NCI-H345 treated with DMSO at 0.1 percent for 48 hours (cell line): ENCODE data around the gene FRMD4A.
"Not testable (repeated sequence)": the region's sequence is repeated elsewhere in the genome, so short reads cannot be mapped to it uniquely, and the experiment has no call there.

Experiments used
- DNase-seq: peaks from one replicate; lab custom pipeline; 2025; ENCODE audit not compliant: unreplicated experiment; lab: John Stamatoyannopoulos, UW

The FRMD4A gene

GRCh38 chr10:14158575-14158974, 172.1 kb downstream of the FRMD4A start:
- DNase-seq = no peak

DNA sequence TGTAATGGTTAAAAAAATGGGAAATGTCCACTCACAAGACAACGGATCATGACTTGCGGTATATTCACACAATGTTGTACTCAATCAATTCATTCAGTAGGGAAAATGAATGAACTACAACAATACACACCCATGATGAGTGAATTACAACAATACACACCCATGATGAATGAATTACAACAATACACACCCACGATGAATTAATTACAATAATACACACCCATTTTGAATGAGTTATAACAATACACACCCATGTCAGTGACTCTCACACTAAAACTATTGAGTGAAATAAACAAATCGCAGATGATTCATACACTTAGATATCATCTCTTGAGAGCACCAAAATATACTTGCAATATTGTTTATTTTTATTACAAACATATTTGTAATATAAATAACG, 174.6 kb downstream of the FRMD4A start:
- no peak for DNase-seq

- DNase-seq = no peak
These were observed 177.1 kb downstream of the FRMD4A start for GRCh38 chr10:14153570-14154055.

DNA sequence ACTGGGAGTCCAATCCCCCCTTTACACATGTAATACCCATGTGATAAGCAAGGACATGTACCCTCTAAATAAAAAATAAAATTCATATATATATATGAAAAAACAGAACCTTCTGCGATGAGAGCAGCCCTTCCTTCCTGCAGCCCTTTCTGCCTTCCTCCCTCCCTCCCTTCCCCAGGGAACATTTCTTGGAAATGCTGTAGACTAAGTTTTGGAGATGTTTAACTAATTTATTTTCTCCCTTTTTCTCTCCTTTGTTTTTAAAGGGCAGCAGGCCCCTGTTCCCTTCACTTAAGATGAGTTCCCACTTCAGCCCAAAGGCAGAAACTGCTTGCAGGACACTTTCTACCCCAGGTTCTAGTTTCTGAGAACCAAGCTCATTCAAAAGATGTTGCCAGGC, 179.2 kb downstream of the FRMD4A start:
- DNase-seq = no peak

- DNase-seq = no peak
These were observed 180.2 kb downstream of the FRMD4A start for GRCh38 chr10:14150526-14150925.

DNA sequence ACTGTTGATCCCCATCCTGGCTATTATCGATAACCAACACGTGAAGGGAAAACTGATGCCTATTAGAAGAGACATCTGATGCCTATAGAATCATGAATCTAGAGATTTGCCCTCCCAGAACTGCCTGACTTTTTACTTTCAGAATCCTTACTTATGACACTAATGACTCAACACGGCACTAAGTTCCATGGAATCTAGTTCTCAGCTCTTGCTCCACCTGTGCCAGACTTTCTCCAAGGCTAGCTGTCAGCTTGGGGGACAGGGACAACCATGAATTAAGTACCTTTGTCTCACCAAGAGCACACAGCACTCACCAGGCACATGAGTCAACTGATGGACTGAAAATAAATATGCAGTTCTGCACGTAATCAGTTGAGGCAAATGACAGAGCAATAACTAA, 184.2 kb downstream of the FRMD4A start:
- DNase-seq = no peak

DNA sequence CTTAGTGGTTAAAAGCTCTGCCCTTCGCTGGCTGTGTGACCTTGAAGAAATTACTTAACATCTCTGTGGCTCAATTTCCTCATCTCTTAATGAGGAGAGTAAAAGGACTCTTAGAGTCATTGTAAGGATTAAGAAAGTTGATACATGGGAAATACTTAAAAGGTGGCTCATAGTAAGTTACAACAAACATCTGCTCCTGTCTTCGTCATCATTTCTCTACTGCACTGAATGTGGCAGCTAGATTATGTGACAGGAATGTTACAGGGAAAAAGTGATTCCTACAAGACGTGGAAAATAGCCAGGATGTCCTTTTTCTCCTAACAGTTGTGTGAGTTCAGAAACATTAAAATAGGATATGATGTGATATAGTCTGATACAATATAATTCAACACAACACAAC, 184.7 kb downstream of the FRMD4A start:
- no peak for DNase-seq

- no peak for DNase-seq
These were observed 186.3 kb downstream of the FRMD4A start for GRCh38 chr10:14144451-14144850.

DNA sequence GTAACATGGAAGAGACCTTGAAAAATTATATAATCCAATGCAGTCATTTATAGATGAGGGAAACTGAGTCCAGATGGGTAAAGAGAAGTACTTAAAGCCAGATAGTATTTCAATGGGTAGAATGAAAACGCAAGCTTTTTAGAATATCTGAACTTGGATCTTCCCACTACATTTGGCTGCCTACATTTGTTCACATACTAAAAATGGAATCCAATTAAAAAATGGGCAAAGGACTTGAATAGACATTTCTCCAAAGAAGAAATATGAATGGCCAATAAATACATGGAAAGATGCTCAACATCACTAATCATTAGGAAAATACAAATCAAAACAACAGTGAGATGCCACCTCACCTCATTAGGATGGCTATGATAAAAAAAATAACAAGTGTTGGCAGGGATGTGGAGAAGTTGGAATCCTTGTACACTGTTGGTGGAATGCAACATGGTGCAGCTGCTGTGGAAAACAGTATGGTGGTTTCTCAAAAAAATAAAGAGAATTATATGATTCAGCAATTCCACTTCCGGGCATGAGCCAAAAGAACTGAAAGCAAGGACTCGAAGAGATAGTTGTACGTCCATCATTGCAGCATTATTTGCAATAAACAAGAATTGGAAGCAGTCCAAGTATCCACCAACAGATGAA, 188.0 kb downstream of the FRMD4A start:
- DNase-seq = no peak

DNA sequence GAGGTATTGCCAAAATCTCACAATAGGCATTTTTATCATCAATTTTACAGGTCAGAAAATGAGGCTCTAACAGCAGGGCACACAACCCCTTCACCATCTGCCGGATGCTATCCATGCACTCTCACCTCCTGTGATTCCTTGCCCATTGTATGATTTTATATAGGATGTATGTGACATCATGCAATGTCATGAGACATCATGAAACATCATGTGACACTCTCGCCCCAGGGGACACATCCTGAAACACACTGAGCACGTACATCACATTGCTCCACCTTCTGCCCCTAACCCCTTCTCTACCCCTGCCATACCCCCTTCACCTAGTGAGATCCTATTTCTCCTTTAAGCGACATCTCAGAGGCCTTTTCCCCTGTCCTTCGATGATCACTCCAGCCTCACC, 189.4 kb downstream of the FRMD4A start:
- DNase-seq = no peak

GRCh38 chr10:14137391-14137790, 193.3 kb downstream of the FRMD4A start:
- DNase-seq = no peak

- not testable (repeated sequence) for DNase-seq
These were observed 195.5 kb downstream of the FRMD4A start for GRCh38 chr10:14135196-14135595.

GRCh38 chr10:14134275-14134674, 196.4 kb downstream of the FRMD4A start:
- no peak for DNase-seq

GRCh38 chr10:14131261-14131960, 199.3 kb downstream of the FRMD4A start:
- DNase-seq = no peak

- DNase-seq = no peak
These were observed 201.0 kb downstream of the FRMD4A start for GRCh38 chr10:14129770-14130169.

DNA sequence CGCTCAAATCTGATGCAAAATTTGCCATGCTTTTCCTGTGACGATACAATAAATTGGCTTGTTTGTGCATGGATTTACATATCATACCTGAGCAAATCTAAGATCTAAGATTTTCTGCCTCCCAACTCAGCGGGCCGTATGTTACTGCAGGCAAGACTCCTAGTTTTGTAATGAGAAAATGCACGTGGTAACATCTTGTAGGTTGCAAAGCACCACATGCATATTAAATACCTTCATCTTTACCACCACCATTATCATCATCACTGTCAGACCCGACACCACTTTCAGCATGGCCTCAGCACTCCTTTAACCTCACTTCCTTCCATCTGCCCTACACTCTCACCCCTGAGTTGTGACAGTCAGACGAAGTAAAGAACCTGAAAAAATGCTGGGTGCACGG, 202.2 kb downstream of the FRMD4A start:
- DNase-seq = no peak

DNA sequence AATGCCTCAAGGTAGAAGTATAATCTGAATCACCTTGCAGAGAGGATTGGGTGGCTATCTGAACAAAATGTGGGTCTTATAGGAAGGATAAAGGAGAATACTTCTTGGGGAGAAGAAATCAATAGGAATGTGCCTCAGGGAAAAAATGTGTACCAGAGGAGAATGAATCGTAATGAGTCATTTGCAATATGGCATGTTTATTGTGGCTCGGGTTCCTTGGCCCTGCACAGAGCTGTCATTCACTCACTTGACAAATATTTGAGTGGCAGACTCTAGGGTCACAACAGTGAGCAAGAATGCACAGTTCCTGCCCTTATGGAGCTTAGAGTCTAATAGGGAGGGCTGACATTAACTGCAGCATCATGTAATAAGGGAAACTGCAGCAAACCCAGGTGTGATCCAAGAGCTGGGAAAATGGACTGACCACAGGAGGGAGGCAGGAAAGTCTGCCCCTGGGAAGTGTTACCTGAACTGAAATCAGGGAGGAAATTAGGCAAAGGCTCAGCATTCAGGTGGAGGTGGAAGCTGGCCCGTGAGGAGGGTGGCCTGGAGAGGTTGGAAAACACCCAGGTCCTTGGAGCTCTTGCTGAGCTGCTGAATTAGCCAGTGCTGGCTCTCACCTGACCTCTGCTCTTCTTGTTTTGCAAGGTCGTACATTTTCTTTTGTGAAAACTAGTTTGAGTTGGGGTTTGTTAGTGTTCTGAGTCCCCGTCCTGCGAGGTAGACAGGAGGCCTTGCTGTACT, 203.9 kb downstream of the FRMD4A start:
- no peak for DNase-seq

DNA sequence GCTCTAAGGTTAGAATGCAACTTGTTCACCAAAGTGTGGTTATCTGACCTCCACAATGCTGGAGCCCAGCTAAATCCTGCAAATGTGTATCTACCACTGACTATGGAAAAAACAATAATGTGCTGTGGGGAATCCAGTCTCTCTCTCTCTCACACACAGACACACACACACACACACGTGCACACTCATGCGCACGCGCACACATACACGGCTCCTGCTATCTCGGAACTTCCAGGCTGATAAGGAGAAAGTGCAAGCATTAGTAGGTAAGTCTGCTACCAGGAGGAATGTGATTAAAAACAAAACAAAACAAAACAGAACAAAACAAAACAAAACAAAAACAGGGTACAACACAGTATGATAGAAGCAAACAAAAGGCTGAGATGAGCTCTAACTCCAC, 205.2 kb downstream of the FRMD4A start:
- DNase-seq = no peak

- no peak for DNase-seq
These were observed 205.8 kb downstream of the FRMD4A start for GRCh38 chr10:14124941-14125340.

- no peak for DNase-seq
These were observed 207.6 kb downstream of the FRMD4A start for GRCh38 chr10:14123139-14123538.

- DNase-seq = no peak
These were observed 209.9 kb downstream of the FRMD4A start for GRCh38 chr10:14120812-14121211.

GRCh38 chr10:14118953-14119352, 211.8 kb downstream of the FRMD4A start:
- no peak for DNase-seq
